HepG2 (cell line): ENCODE data around the gene TNNI2. TPM values are rescaled to one million over a fixed set of nuclear protein-coding genes. Genes with fewer than 3 reads are reported as not detected.

ENCODE experiments used
- ATF3 ChIP-seq: sonication (generic); formaldehyde crosslinking; IDR thresholded peaks from 2 replicates; pipeline ENCODE4 v1.4.0; 2020; ENCODE audit warnings: missing genetic modification reagents
- HIC2 ChIP-seq: sonication (generic); formaldehyde crosslinking; IDR thresholded peaks from 2 replicates; pipeline ENCODE4 v1.9.0; 2022; ENCODE audit warnings: low read depth, missing genetic modification reagents
- HNRNPH1 ChIP-seq: fragments of 200-400 bp; formaldehyde crosslinking; optimal IDR thresholded peaks from 2 replicates; pipeline ENCODE3; 2017; ENCODE audit warnings: mild to moderate bottlenecking, low read depth, low read length
- NR1H2 ChIP-seq: sonication (generic); formaldehyde crosslinking; IDR thresholded peaks from 2 replicates; pipeline ENCODE4 v1.8.1; 2022; ENCODE audit warnings: low read depth, missing genetic modification reagents, borderline replicate concordance
- PITX1 ChIP-seq: sonication (generic); formaldehyde crosslinking; IDR thresholded peaks from 2 replicates; pipeline ENCODE4 v1.5.1; 2020; ENCODE audit warnings: mild to moderate bottlenecking, missing genetic modification reagents
- SSRP1 ChIP-seq: IDR thresholded peaks from 2 replicates; pipeline ENCODE4 v1.6.1; 2016; ENCODE audit warnings: control low read depth
- TSC22D2 ChIP-seq: sonication (generic); formaldehyde crosslinking; IDR thresholded peaks from 2 replicates; pipeline ENCODE4 v1.5.1; 2020; ENCODE audit warnings: missing genetic modification reagents, mild to moderate bottlenecking, borderline replicate concordance
- ZMYM4 ChIP-seq: sonication (generic); formaldehyde crosslinking; IDR thresholded peaks from 2 replicates; pipeline ENCODE4 v1.8.1; 2023; ENCODE audit warnings: mild to moderate bottlenecking, missing genetic modification reagents
- ZNF230 ChIP-seq: sonication (generic); formaldehyde crosslinking; IDR thresholded peaks from 2 replicates; pipeline ENCODE4 v1.4.0; 2020; ENCODE audit warnings: mild to moderate bottlenecking, missing genetic modification reagents
- ZNF335 ChIP-seq: sonication (generic); formaldehyde crosslinking; IDR thresholded peaks from 2 replicates; pipeline ENCODE4 v1.4.0; 2020; ENCODE audit warnings: missing genetic modification reagents
- ZNF513 ChIP-seq: sonication (generic); formaldehyde crosslinking; conservative IDR thresholded peaks from 2 replicates; pipeline ENCODE4 v1.5.0; 2020; ENCODE audit warnings: missing genetic modification reagents
- ZSCAN30 ChIP-seq: sonication (generic); formaldehyde crosslinking; IDR thresholded peaks from 2 replicates; pipeline ENCODE4 v1.5.0; 2020; ENCODE audit warnings: mild to moderate bottlenecking, missing genetic modification reagents
- polyA plus RNA-seq, 8 experiments: library from polyadenylated mRNA; depleted of rRNA in 3 of 8; stranded (reverse) in 7 of 8; unstranded in 1 of 8; fragments of >200 nt; fragmentation: Illumina TruSeq in 4 of 8; extraction: Trizol in 4 of 8; gene quantifications; 2 replicates each; pipeline versions ENCODE4 v1.2.1 to v1.2.3, GENCODE V29; 2011 to 2016; ENCODE audit warnings: low read depth in 4 of 8, missing spikeins in 1 of 8, mixed read lengths in 1 of 8; ENCODE audit not compliant: insufficient read depth in 1 of 8
- total RNA-seq, 5 experiments: library from RNA; depleted of rRNA; stranded (reverse); fragments of >200 nt; fragmentation: Illumina TruSeq; extraction: Trizol; gene quantifications; 2 replicates each; pipeline ENCODE4 v1.2.3, GENCODE V29; 2016; ENCODE audit warnings: low read depth in 1 of 5

Gene TNNI2
- total and polyA plus RNA-seq, 2 of the 13 experiments (the other 11 are each of a cell fraction or from before 2014, with no cell fraction given) = 7.2 to 12.0 TPM

GRCh38 chr11:1841511-1842148 is 2.8 kb downstream of the TNNI2 start (continued):
- TF ChIP-seq HIC2 (CRISPR knock-in tag) = no peak
- no peak for TF ChIP-seq ZMYM4
- TF ChIP-seq SSRP1 (CRISPR knock-in tag) = no peak
- no peak for TF ChIP-seq NR1H2 (CRISPR knock-in tag)
- no peak for TF ChIP-seq TSC22D2 (CRISPR knock-in tag)
- no peak for TF ChIP-seq PITX1 (CRISPR knock-in tag)
- TF ChIP-seq HNRNPH1 = no peak
- TF ChIP-seq ZSCAN30 (CRISPR knock-in tag) = no peak
- TF ChIP-seq ZNF513 = no peak
- no peak for TF ChIP-seq ATF3 (CRISPR knock-in tag)
- no peak for TF ChIP-seq ZNF335 (CRISPR knock-in tag)
- TF ChIP-seq ZNF230 (CRISPR knock-in tag) = no peak
